Measurements from ENCODE around the gene EIF4E3. TPM values are rescaled to one million over a fixed set of nuclear protein-coding genes. Genes with fewer than 3 reads are reported as not detected.

The EIF4E3 gene
- 10 to 100 TPM; 11.2 to 23.8 (median 16.0) TPM for total RNA-seq

- Histone ChIP-seq H3K27me3 (no peaks in the 10 kb centered on the region), H3K4me3 (peak within 1 kb of the TSS; percentile 56 to 84 (median 70)), H3K27ac (peak within 1 kb of the TSS; percentile 57 to 90 (median 86)), H3K9me3 (no peaks in the 10 kb centered on the region), H3K36me3 (no peaks in the 10 kb centered on the region), H3K4me1 (peaks cover 0 to 25% (median 6%) of the 10 kb centered on the region in 4 donors)
- DNase-seq (ENCODE audit: low spot score in 2 of 2), result no peak
- TF ChIP-seq EP300 (IDR thresholded peaks at IDR 0.05) (peak in 1 of 2 donors; percentile 6), CTCF (IDR thresholded peaks at IDR 0.05) (no peak), POLR2A (IDR thresholded peaks at IDR 0.05) (no peak)
- WGBS, 2 donors, result 9 to 10% methylated on average over 14 to 18 of the region's 80 CpGs
Observed at GRCh38 chr3:71725271-71725991, at the start of gene EIF4E3. Gene EIF4E3, minus strand, starts transcription at chr3:71725402. Its CDS starts 35 bp downstream, at chr3:71725367.

DNA sequence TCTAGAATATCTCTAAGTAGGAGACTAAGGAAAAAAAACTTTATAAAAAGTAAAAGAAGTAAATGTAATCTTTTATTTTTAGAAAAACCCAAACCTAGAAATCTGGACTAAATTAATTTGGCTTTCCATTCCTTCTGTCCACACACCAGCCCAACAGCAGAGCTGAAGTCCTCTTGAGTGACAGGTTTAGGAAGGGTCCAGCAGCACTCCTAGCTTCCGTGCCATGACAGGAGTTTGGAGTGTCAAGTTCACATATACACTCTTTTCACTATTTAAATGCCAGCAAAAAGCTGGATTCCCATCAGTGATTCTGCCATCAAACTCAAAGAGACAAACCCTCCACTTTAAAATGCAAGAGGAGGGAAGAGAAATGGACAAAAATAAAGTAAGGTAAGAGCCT lies 46.7 kb upstream of the EIF4E3 start:
- Histone ChIP-seq H3K9me3 (no peaks in the 10 kb centered on the region), H3K4me1 (no peaks in the 10 kb centered on the region), H3K4me3 (no peak overlapping the region), H3K27me3 (peaks cover 0 to 7% of the 10 kb centered on the region in 2 donors), H3K27ac (no peak overlapping the region), H3K36me3 (no peaks in the 10 kb centered on the region)
- no peak for TF ChIP-seq POLR2A (IDR thresholded peaks at IDR 0.05)
- no peak for TF ChIP-seq CTCF (IDR thresholded peaks at IDR 0.05)
- no peak for TF ChIP-seq EP300 (IDR thresholded peaks at IDR 0.05)
- no peak for DNase-seq (ENCODE audit: low spot score in 2 of 2)
- WGBS, 2 donors, result 37 to 41% methylated on average over 1 of the region's 1 CpG

DNA sequence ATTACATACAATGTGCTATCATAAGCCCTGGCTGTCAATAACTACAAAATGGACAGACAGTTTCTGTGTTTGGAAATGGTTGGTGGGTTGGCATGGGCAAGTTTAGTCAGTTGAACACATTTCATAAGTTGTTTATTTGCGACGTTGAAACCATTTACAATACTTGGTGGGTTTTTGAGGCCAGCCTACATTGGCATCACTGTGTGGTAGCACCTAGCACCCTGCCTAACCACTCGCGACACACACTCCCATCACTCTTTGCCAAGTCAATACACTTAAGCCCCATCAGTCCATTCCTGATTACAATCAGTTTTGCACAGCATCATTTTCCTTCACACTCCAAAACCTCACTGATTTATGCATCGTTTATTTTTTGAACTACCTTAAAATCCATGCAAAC lies 45.9 kb upstream of the EIF4E3 start:
- Histone ChIP-seq H3K27ac (no peak overlapping the region), H3K4me1 (no peaks in the 10 kb centered on the region), H3K4me3 (no peak overlapping the region), H3K36me3 (no peaks in the 10 kb centered on the region), H3K9me3 (no peaks in the 10 kb centered on the region), H3K27me3 (no peaks in the 10 kb centered on the region)
- no peak for TF ChIP-seq POLR2A (IDR thresholded peaks at IDR 0.05)
- TF ChIP-seq CTCF (IDR thresholded peaks at IDR 0.05), result no peak
- no peak for TF ChIP-seq EP300 (IDR thresholded peaks at IDR 0.05)
- no peak for DNase-seq (ENCODE audit: low spot score in 2 of 2)
- 76 to 80% methylated on average over 5 of the region's 5 CpGs for WGBS, 2 donors

- TF ChIP-seq EP300 (IDR thresholded peaks at IDR 0.05), result no peak
- no peak for TF ChIP-seq CTCF (IDR thresholded peaks at IDR 0.05)
- no peak for TF ChIP-seq POLR2A (IDR thresholded peaks at IDR 0.05)
- Histone ChIP-seq H3K9me3 (no peaks in the 10 kb centered on the region), H3K4me1 (no peaks in the 10 kb centered on the region), H3K27me3 (peaks cover 0 to 17% of the 10 kb centered on the region in 2 donors), H3K36me3 (no peaks in the 10 kb centered on the region), H3K27ac (no peak overlapping the region), H3K4me3 (no peak overlapping the region)
- no peak for DNase-seq (ENCODE audit: low spot score in 2 of 2)
- 57 to 69% methylated on average over 5 of the region's 5 CpGs for WGBS, 2 donors
Observed at GRCh38 chr3:71763426-71763825, 38.2 kb upstream of the EIF4E3 start.

- no peak for TF ChIP-seq CTCF (IDR thresholded peaks at IDR 0.05)
- no peak for TF ChIP-seq POLR2A (IDR thresholded peaks at IDR 0.05)
- no peak for TF ChIP-seq EP300 (IDR thresholded peaks at IDR 0.05)
- Histone ChIP-seq H3K4me3 (no peak overlapping the region), H3K9me3 (no peaks in the 10 kb centered on the region), H3K27ac (no peak overlapping the region), H3K4me1 (no peaks in the 10 kb centered on the region), H3K27me3 (peaks cover 0 to 36% of the 10 kb centered on the region in 2 donors), H3K36me3 (no peaks in the 10 kb centered on the region)
- 96% methylated on average over 1 of the region's 1 CpG for WGBS, 2 donors
- no peak for DNase-seq (ENCODE audit: low spot score in 2 of 2)
Observed at GRCh38 chr3:71760140-71760539, 34.9 kb upstream of the EIF4E3 start.
